ENCODE measurements around the gene SLC39A10. TPM values are rescaled to one million over a fixed set of nuclear protein-coding genes. Genes with fewer than 3 reads are reported as not detected.

Gene SLC39A10
- total and polyA plus RNA-seq, 3 donors from 2014 or later, result 23.3 to 43.4 (median 34.7) TPM

DNA sequence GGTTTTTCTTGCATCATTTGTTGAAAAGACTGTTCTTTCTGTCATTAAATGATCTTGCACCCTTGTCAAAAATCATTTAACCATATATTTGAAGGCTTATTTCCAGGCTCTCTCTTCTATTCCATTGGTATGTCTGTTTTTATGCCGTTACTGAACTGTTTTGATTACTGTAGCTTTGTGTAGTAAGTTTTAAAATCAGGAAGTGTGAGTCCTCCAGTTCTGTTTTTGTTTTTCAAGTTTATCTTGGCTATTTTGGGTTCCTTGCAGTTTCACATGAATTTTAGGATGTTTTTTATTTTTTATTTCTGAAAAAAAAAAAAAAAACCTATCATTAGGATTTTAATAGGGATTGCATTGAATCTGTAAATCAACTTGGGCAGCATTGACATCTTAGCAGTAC lies 39.0 kb downstream of the SLC39A10 start:
- no peak for DNase-seq
- no peaks in the 10 kb centered on the region for H3K27me3 ChIP-seq
- TF ChIP-seq POLR2A (IDR thresholded peaks at IDR 0.05), result no peak
- TF ChIP-seq CTCF (IDR thresholded peaks at IDR 0.05), result no peak
- H3K27ac ChIP-seq, result no peak overlapping the region
- H3K36me3 ChIP-seq (ENCODE audit: low read depth, missing control alignments), result no peaks in the 10 kb centered on the region
- WGBS, 2 donors, result 72 to 79% methylated on average over 1 of the region's 1 CpG
- H3K4me1 ChIP-seq, result no peaks in the 10 kb centered on the region
- H3K9me3 ChIP-seq, result no peaks in the 10 kb centered on the region
- no peak overlapping the region for H3K4me3 ChIP-seq
- intact Hi-C loops (cut with DNase I; ENCODE audit: low total_unique reads), result no loop called here

GRCh38 chr2:195697681-195698220 lies 40.7 kb downstream of the SLC39A10 start:
- 89 to 90% methylated on average over 3 of the region's 3 CpGs for WGBS, 2 donors
- intact Hi-C loops (cut with DNase I; ENCODE audit: low total_unique reads), result no loop called here
- no peaks in the 10 kb centered on the region for H3K9me3 ChIP-seq
- no peaks in the 10 kb centered on the region for H3K36me3 ChIP-seq (ENCODE audit: low read depth, missing control alignments)
- no peaks in the 10 kb centered on the region for H3K27me3 ChIP-seq
- no peak overlapping the region for H3K27ac ChIP-seq
- H3K4me3 ChIP-seq, result no peak overlapping the region
- TF ChIP-seq CTCF (IDR thresholded peaks at IDR 0.05) (no peak), POLR2A (IDR thresholded peaks at IDR 0.05) (no peak)
- no peaks in the 10 kb centered on the region for H3K4me1 ChIP-seq
- DNase-seq, result no peak

DNA sequence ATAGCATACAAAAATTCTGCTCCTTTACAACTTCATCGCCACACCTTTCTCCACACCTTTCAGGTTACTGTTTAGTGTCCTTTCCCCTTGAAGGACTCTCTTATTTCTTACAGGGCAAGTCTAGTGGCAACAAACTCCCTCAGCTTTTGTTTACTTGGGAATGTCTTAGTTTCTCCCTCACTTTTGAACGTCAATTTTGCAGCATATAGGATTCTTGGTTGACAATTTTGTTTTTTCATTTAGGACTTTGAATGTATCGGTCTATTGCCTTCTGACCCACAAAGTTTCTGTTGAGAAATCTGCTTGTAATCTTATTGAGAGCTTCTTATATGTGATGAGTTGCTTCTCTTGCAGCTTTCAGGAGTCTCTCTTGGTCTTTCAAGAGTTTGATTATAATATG lies 43.5 kb downstream of the SLC39A10 start:
- H3K36me3 ChIP-seq (ENCODE audit: low read depth, missing control alignments), result no peaks in the 10 kb centered on the region
- no peak for DNase-seq
- no peaks in the 10 kb centered on the region for H3K27me3 ChIP-seq
- WGBS, 2 donors, result 93 to 96% methylated on average over 2 to 3 of the region's 3 CpGs
- H3K9me3 ChIP-seq, result no peaks in the 10 kb centered on the region
- intact Hi-C loops (cut with DNase I; ENCODE audit: low total_unique reads), result no loop called here
- TF ChIP-seq POLR2A (IDR thresholded peaks at IDR 0.05) (no peak), CTCF (IDR thresholded peaks at IDR 0.05) (no peak)
- no peak overlapping the region for H3K27ac ChIP-seq
- no peak overlapping the region for H3K4me3 ChIP-seq
- H3K4me1 ChIP-seq, result no peaks in the 10 kb centered on the region

GRCh38 chr2:195706161-195706900 lies 49.3 kb downstream of the SLC39A10 start:
- DNase-seq, result no peak
- intact Hi-C loops (cut with DNase I; ENCODE audit: low total_unique reads), result no loop called here
- H3K36me3 ChIP-seq (ENCODE audit: low read depth, missing control alignments), result no peaks in the 10 kb centered on the region
- no peaks in the 10 kb centered on the region for H3K9me3 ChIP-seq
- no peaks in the 10 kb centered on the region for H3K4me1 ChIP-seq
- H3K27me3 ChIP-seq, result no peaks in the 10 kb centered on the region
- TF ChIP-seq CTCF (IDR thresholded peaks at IDR 0.05) (no peak), POLR2A (IDR thresholded peaks at IDR 0.05) (no peak)
- no peak overlapping the region for H3K4me3 ChIP-seq
- WGBS, 2 donors, result 76 to 80% methylated on average over 5 of the region's 5 CpGs
- H3K27ac ChIP-seq, result no peak overlapping the region
